Activated T-helper 17 cell treated with anti-CD3 and anti-CD28 coated beads, Interleukin-2, amount 50 U/mL, for 72 hours (primary cell): Measurements from ENCODE around the gene EPHA8. TPM values are rescaled to one million over a fixed set of nuclear protein-coding genes. Genes with fewer than 3 reads are reported as not detected.

Source experiments
- ATAC-seq: fragments of 150-1000 bp; cut with Tn5 transposase; replicated peaks from 2 replicates; pipeline ENCODE4 v1.10.0; 2021; ENCODE audit warnings: mild to moderate bottlenecking, moderate library complexity
- H3K27ac Mint-ChIP-seq: one replicate; pipeline ENCODE4 v1.8.0; 2022; ENCODE audit warnings: mixed read lengths
- H3K27me3 Mint-ChIP-seq: one replicate; pipeline ENCODE4 v1.8.0; 2022; ENCODE audit warnings: mixed read lengths
- H3K36me3 Mint-ChIP-seq: one replicate; pipeline ENCODE4 v1.8.0; 2022; ENCODE audit warnings: low read depth, mild to moderate bottlenecking, mixed read lengths
- H3K4me1 Mint-ChIP-seq: one replicate; pipeline ENCODE4 v1.8.0; 2022; ENCODE audit warnings: mixed read lengths
- H3K4me3 Mint-ChIP-seq: one replicate; pipeline ENCODE4 v1.8.0; 2022; ENCODE audit warnings: mild to moderate bottlenecking, mixed read lengths
- H3K9me3 Mint-ChIP-seq: one replicate; pipeline ENCODE4 v1.8.0; 2022; ENCODE audit warnings: mixed read lengths
- total RNA-seq, 2 donors: library from RNA; stranded (reverse); gene quantifications; one replicate each; pipeline ENCODE4 v1.2.3, GENCODE V29; 2022

EPHA8 gene
- total RNA-seq, 2 donors from 2014 or later: not detected

GRCh38 chr1:22567994-22568393 lies 4.7 kb downstream of the EPHA8 start:
- Mint-ChIP-seq H3K9me3 (no peaks in the 10 kb centered on the region), H3K36me3 (no peaks in the 10 kb centered on the region), H3K27ac (no peak overlapping the region), H3K4me3 (no peak overlapping the region), H3K4me1 (peaks cover 4% of the 10 kb centered on the region), H3K27me3 (peaks cover 23% of the 10 kb centered on the region)
- ATAC-seq: no peak

- Mint-ChIP-seq H3K4me1 (peaks cover 4% of the 10 kb centered on the region), H3K27me3 (peaks cover 17% of the 10 kb centered on the region), H3K9me3 (no peaks in the 10 kb centered on the region), H3K4me3 (no peak overlapping the region), H3K36me3 (no peaks in the 10 kb centered on the region), H3K27ac (no peak overlapping the region)
- ATAC-seq: no peak
These were observed 6.0 kb downstream of the EPHA8 start for GRCh38 chr1:22569269-22569668.

- ATAC-seq: no peak
- peaks cover 8% of the 10 kb centered on the region for H3K27me3 Mint-ChIP-seq
- H3K9me3 Mint-ChIP-seq: no peaks in the 10 kb centered on the region
- H3K27ac Mint-ChIP-seq: no peak overlapping the region
- no peaks in the 10 kb centered on the region for H3K4me1 Mint-ChIP-seq
- no peaks in the 10 kb centered on the region for H3K36me3 Mint-ChIP-seq
- H3K4me3 Mint-ChIP-seq: no peak overlapping the region
These were observed 7.0 kb downstream of the EPHA8 start for GRCh38 chr1:22570140-22570909.

- Mint-ChIP-seq H3K36me3 (no peaks in the 10 kb centered on the region), H3K27ac (no peak overlapping the region), H3K27me3 (peaks cover 8% of the 10 kb centered on the region), H3K4me1 (no peaks in the 10 kb centered on the region), H3K4me3 (no peak overlapping the region), H3K9me3 (no peaks in the 10 kb centered on the region)
- no peak for ATAC-seq
These were observed 9.5 kb downstream of the EPHA8 start for GRCh38 chr1:22572818-22573217.

GRCh38 chr1:22573237-22573636 lies 9.9 kb downstream of the EPHA8 start:
- H3K9me3 Mint-ChIP-seq: no peaks in the 10 kb centered on the region
- peaks cover 8% of the 10 kb centered on the region for H3K27me3 Mint-ChIP-seq
- no peak overlapping the region for H3K27ac Mint-ChIP-seq
- H3K4me3 Mint-ChIP-seq: no peak overlapping the region
- ATAC-seq: no peak
- H3K36me3 Mint-ChIP-seq: no peaks in the 10 kb centered on the region
- H3K4me1 Mint-ChIP-seq: no peaks in the 10 kb centered on the region

- peaks cover 5% of the 10 kb centered on the region for H3K27me3 Mint-ChIP-seq
- no peak overlapping the region for H3K27ac Mint-ChIP-seq
- peaks cover 4% of the 10 kb centered on the region for H3K9me3 Mint-ChIP-seq
- H3K4me3 Mint-ChIP-seq: no peak overlapping the region
- no peaks in the 10 kb centered on the region for H3K36me3 Mint-ChIP-seq
- no peaks in the 10 kb centered on the region for H3K4me1 Mint-ChIP-seq
- no peak for ATAC-seq
These were observed 12.4 kb downstream of the EPHA8 start for GRCh38 chr1:22575532-22576149.

GRCh38 chr1:22576150-22576544 lies 12.9 kb downstream of the EPHA8 start:
- peaks cover 5% of the 10 kb centered on the region for H3K27me3 Mint-ChIP-seq
- H3K4me1 Mint-ChIP-seq: no peaks in the 10 kb centered on the region
- H3K27ac Mint-ChIP-seq: no peak overlapping the region
- peaks cover 4% of the 10 kb centered on the region for H3K9me3 Mint-ChIP-seq
- no peak for ATAC-seq
- H3K4me3 Mint-ChIP-seq: no peak overlapping the region
- H3K36me3 Mint-ChIP-seq: no peaks in the 10 kb centered on the region

DNA sequence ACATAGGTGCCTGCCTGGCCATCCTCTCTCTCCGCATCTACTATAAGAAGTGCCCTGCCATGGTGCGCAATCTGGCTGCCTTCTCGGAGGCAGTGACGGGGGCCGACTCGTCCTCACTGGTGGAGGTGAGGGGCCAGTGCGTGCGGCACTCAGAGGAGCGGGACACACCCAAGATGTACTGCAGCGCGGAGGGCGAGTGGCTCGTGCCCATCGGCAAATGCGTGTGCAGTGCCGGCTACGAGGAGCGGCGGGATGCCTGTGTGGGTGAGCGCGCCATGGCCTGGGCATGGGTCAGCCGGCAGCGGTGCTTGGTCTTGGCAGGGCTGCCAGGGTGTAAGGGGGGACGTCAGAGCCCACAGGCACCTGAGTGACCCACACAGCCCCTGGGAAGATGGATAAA lies 13.3 kb downstream of the EPHA8 start:
- no peaks in the 10 kb centered on the region for H3K4me1 Mint-ChIP-seq
- peaks cover 4% of the 10 kb centered on the region for H3K9me3 Mint-ChIP-seq
- no peak overlapping the region for H3K4me3 Mint-ChIP-seq
- H3K36me3 Mint-ChIP-seq: no peaks in the 10 kb centered on the region
- no peak overlapping the region for H3K27ac Mint-ChIP-seq
- ATAC-seq: no peak
- H3K27me3 Mint-ChIP-seq: peaks cover 5% of the 10 kb centered on the region

DNA sequence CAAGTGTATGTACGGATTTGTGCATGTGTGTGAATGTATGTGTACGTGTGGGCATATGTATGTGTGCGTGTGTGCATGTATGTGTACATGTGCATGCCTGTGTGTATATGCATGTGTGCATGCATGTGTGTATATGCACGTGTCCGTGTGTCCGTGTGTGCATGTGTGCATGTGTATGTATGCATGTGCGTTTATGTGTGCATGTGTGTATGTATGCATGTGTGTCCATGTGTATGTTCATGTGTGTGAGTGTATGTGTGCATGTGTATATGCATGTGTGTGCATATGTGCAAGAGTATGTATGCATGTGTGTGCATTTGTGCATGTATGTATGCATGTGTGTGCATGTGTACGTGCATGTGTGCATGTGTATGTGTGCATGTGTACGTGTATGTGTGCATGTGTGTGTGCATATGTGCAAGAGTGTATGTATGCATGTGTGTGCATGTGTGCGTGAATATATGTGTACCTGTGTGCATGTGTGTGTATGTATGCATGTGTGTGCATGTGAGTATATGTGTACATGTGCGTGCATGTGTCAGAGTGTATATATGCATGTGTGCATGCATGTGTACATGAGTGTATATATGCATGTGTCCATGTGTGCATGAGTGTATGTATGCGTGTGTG lies 15.6 kb downstream of the EPHA8 start:
- no peaks in the 10 kb centered on the region for H3K27me3 Mint-ChIP-seq
- peaks cover 4% of the 10 kb centered on the region for H3K9me3 Mint-ChIP-seq
- H3K36me3 Mint-ChIP-seq: no peaks in the 10 kb centered on the region
- ATAC-seq: no peak
- H3K4me3 Mint-ChIP-seq: no peak overlapping the region
- H3K27ac Mint-ChIP-seq: no peak overlapping the region
- H3K4me1 Mint-ChIP-seq: no peaks in the 10 kb centered on the region

DNA sequence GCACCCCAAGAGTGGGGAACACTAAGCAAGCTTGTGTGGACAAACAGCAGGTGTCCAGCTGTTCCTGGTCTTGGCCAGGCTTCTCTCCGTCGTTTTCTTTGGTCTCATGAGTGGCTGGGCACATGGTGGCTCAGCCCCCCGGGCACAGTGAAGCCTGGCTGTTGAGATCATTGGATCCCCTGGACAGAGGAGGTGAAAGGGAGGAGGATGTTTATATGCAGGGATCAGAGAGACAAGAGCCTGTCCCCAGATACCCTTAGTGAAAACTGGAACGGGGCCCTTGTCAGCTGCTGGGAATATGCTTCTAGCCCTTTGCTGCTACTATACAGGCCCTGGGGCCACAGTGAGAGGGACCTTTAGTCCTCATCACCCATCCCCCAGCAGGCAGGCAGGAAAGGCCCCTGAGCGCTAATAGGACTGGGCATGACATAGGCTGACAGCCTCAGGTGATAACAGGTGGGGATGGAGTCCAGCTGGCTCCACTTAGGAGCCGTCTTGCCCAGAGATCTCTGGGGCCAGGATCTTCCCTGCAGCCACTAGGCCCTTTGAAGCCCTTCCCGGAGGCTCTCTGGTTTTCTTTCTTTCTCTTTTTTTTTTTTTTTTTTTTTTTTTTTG lies 16.4 kb downstream of the EPHA8 start:
- no peaks in the 10 kb centered on the region for H3K36me3 Mint-ChIP-seq
- H3K4me3 Mint-ChIP-seq: no peak overlapping the region
- H3K27me3 Mint-ChIP-seq: peaks cover under 1% of the 10 kb centered on the region
- no peaks in the 10 kb centered on the region for H3K4me1 Mint-ChIP-seq
- H3K9me3 Mint-ChIP-seq: peaks cover 4% of the 10 kb centered on the region
- no peak for ATAC-seq
- H3K27ac Mint-ChIP-seq: no peak overlapping the region

GRCh38 chr1:22582661-22583635 lies 19.7 kb downstream of the EPHA8 start:
- no peaks in the 10 kb centered on the region for H3K4me1 Mint-ChIP-seq
- ATAC-seq: no peak
- no peak overlapping the region for H3K4me3 Mint-ChIP-seq
- no peaks in the 10 kb centered on the region for H3K36me3 Mint-ChIP-seq
- no peak overlapping the region for H3K27ac Mint-ChIP-seq
- H3K27me3 Mint-ChIP-seq: peaks cover 8% of the 10 kb centered on the region
- peaks cover 4% of the 10 kb centered on the region for H3K9me3 Mint-ChIP-seq

- H3K36me3 Mint-ChIP-seq: no peaks in the 10 kb centered on the region
- no peaks in the 10 kb centered on the region for H3K9me3 Mint-ChIP-seq
- H3K4me1 Mint-ChIP-seq: no peaks in the 10 kb centered on the region
- no peak overlapping the region for H3K4me3 Mint-ChIP-seq
- ATAC-seq: no peak
- H3K27me3 Mint-ChIP-seq: peaks cover 8% of the 10 kb centered on the region
- no peak overlapping the region for H3K27ac Mint-ChIP-seq
These were observed 20.8 kb downstream of the EPHA8 start for GRCh38 chr1:22584001-22584562.

GRCh38 chr1:22584970-22585369 lies 21.7 kb downstream of the EPHA8 start:
- Mint-ChIP-seq H3K4me1 (no peaks in the 10 kb centered on the region), H3K27ac (no peak overlapping the region)
- ATAC-seq: no peak

GRCh38 chr1:22585471-22585870 lies 22.2 kb downstream of the EPHA8 start:
- H3K36me3 Mint-ChIP-seq: no peaks in the 10 kb centered on the region
- no peak overlapping the region for H3K27ac Mint-ChIP-seq
- H3K27me3 Mint-ChIP-seq: peaks cover 10% of the 10 kb centered on the region
- no peaks in the 10 kb centered on the region for H3K9me3 Mint-ChIP-seq
- H3K4me3 Mint-ChIP-seq: no peak overlapping the region
- no peaks in the 10 kb centered on the region for H3K4me1 Mint-ChIP-seq
- ATAC-seq: no peak

More at GRCh38 chr1:22584970-22585369, 21.7 kb downstream of the EPHA8 start:
- Mint-ChIP-seq H3K4me3 (no peak overlapping the region), H3K27me3 (peaks cover 8% of the 10 kb centered on the region), H3K36me3 (no peaks in the 10 kb centered on the region), H3K9me3 (no peaks in the 10 kb centered on the region)
